Measurements from ENCODE around the gene PHLDB1.

GRCh38 chr11:118657238-118657637 is 49.8 kb downstream of the PHLDB1 start:
- TF ChIP-seq POLR2A (IDR thresholded peaks at IDR 0.05) (no peak), CTCF (IDR thresholded peaks at IDR 0.05) (no peak)

Measured in heart left ventricle (tissue), 13 donors.